ENCODE measurements around the gene LAMA2. TPM values are rescaled to one million over a fixed set of nuclear protein-coding genes. Genes with fewer than 3 reads are reported as not detected.

Gene LAMA2
- total RNA-seq, 4 donors from 2014 or later: 15.1 to 27.3 (median 25.0) TPM

DNA sequence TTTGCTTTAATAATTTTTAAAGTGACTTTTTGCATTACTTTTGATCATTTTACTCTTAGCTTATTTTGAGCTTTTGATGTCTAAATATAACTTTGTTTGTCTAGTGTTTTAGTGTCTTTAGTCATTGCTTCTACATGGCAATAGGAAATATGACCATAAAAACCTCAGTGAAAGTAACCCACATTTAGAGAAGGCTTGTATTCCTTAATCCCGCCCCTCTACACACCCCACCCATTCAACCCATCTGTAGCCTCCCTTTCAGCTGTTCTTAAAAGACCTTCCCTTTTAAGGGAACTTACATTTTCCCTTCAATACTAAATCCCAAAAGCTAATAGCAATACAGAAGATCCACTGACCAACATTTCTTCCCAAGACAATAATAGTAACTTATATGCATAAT is 225.4 kb downstream of the LAMA2 start:
- 0% methylated on average over 1 of the region's 1 CpG for WGBS
- H3K4me3 ChIP-seq: no peak overlapping the region

DNA sequence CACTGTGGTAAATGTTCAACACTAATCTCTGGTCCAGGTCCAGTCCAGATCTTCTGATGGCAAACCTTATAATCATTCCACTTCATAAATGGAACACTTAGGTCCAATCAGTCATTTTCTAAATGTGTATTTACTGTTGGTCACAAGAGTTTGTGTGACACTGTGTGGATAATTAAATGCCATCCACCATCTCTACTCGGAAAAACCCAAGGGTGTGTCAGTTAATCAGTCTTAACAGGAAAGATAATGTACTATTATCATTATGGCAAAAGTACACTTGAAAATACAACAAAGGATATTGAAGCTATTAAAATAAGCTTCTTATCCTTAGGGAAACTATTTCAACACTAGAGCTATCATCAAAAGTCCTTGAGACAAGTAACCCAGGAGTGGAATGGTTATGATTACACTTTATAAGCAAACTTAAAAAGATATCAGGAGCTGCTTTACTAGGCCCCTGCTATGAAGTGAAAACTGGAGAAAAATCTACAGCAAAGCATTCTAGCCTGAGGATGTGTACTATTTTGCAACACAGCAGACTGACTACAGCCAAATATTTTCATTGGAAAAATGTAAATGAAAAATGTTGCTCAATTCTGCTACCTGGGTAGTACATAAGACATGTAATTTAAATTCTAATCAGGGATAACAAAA is 227.9 kb downstream of the LAMA2 start:
- no peak overlapping the region for H3K4me3 ChIP-seq
- no peaks in the 10 kb centered on the region for H3K27me3 ChIP-seq
- peaks cover 5% of the 10 kb centered on the region for H3K4me1 ChIP-seq
- TF ChIP-seq POLR2AphosphoS5 (IDR thresholded peaks at IDR 0.05): no peak
- no peaks in the 10 kb centered on the region for H3K36me3 ChIP-seq
- no peak overlapping the region for H3K27ac ChIP-seq
- no peaks in the 10 kb centered on the region for H3K9me3 ChIP-seq
- no peak for DNase-seq (ENCODE audit: low spot score in 2 of 2)
- 17% methylated on average over 1 of the region's 1 CpG for WGBS

More for the DNA sequence above, 225.4 kb downstream of the LAMA2 start:
- H3K4me1 ChIP-seq: peaks cover 9% of the 10 kb centered on the region
- no peak for TF ChIP-seq CTCF (IDR thresholded peaks at IDR 0.05)
- no peak overlapping the region for H3K27ac ChIP-seq
- H3K36me3 ChIP-seq: no peaks in the 10 kb centered on the region
- no peaks in the 10 kb centered on the region for H3K27me3 ChIP-seq
- DNase-seq (ENCODE audit: low spot score in 2 of 2): no peak
- H3K9me3 ChIP-seq: no peaks in the 10 kb centered on the region

DNA sequence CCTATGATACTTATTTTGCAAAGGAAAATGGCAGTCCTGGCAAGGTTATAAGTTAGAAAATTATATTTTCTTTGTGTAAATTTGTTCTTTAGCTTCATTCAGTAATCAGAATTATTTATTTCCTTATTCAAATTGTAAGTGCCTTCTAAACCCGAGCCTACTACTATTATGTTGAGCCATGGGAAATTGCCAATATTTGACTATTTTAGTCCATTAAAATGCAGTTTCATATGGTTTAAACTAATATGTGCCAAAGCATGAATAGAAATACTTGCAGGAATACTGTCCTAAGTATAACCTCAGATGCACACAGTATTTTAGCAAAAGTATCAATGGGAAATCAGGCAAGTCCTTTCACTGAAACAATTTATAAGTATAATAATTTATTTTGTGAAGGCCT is 228.4 kb downstream of the LAMA2 start:
- 48% methylated on average over 1 of the region's 1 CpG for WGBS
- DNase-seq (ENCODE audit: low spot score in 2 of 2): no peak
- no peaks in the 10 kb centered on the region for H3K36me3 ChIP-seq
- no peak overlapping the region for H3K27ac ChIP-seq
- no peaks in the 10 kb centered on the region for H3K27me3 ChIP-seq
- H3K4me3 ChIP-seq: no peak overlapping the region
- peaks cover 5% of the 10 kb centered on the region for H3K4me1 ChIP-seq
- no peaks in the 10 kb centered on the region for H3K9me3 ChIP-seq
- TF ChIP-seq POLR2AphosphoS5 (IDR thresholded peaks at IDR 0.05): no peak
- TF ChIP-seq CTCF (IDR thresholded peaks at IDR 0.05): no peak
- no peak for TF ChIP-seq EP300 (IDR thresholded peaks at IDR 0.05)
- TF ChIP-seq POLR2A (IDR thresholded peaks at IDR 0.05): no peak

- TF ChIP-seq POLR2A (IDR thresholded peaks at IDR 0.05): no peak
- TF ChIP-seq EP300 (IDR thresholded peaks at IDR 0.05): no peak
- no peak for DNase-seq (ENCODE audit: low spot score in 2 of 2)
- Histone ChIP-seq H3K9me3 (no peaks in the 10 kb centered on the region), H3K36me3 (no peaks in the 10 kb centered on the region), H3K4me3 (no peak overlapping the region), H3K27me3 (no peaks in the 10 kb centered on the region), H3K27ac (no peak overlapping the region), H3K4me1 (peaks cover 5% of the 10 kb centered on the region)
- 90% methylated on average over 1 of the region's 1 CpG for WGBS
These were observed 228.9 kb downstream of the LAMA2 start for GRCh38 chr6:129111853-129112252.

GRCh38 chr6:129112591-129112990 is 229.7 kb downstream of the LAMA2 start:
- no peak overlapping the region for H3K4me3 ChIP-seq
- peaks cover 5% of the 10 kb centered on the region for H3K4me1 ChIP-seq
- H3K27ac ChIP-seq: no peak overlapping the region
- DNase-seq (ENCODE audit: low spot score in 2 of 2): no peak
- no peaks in the 10 kb centered on the region for H3K27me3 ChIP-seq
- no peaks in the 10 kb centered on the region for H3K9me3 ChIP-seq
- no peak for TF ChIP-seq CTCF (IDR thresholded peaks at IDR 0.05)
- TF ChIP-seq POLR2A (IDR thresholded peaks at IDR 0.05): no peak
- TF ChIP-seq POLR2AphosphoS5 (IDR thresholded peaks at IDR 0.05): no peak
- TF ChIP-seq EP300 (IDR thresholded peaks at IDR 0.05): no peak
- H3K36me3 ChIP-seq: no peaks in the 10 kb centered on the region

GRCh38 chr6:129113637-129114036 is 230.7 kb downstream of the LAMA2 start:
- peaks cover 5% of the 10 kb centered on the region for H3K4me1 ChIP-seq
- H3K36me3 ChIP-seq: no peaks in the 10 kb centered on the region
- DNase-seq (ENCODE audit: low spot score in 2 of 2): no peak
- WGBS: 89% methylated on average over 1 of the region's 1 CpG
- no peaks in the 10 kb centered on the region for H3K27me3 ChIP-seq
- H3K27ac ChIP-seq: no peak overlapping the region
- TF ChIP-seq POLR2A (IDR thresholded peaks at IDR 0.05) (no peak), POLR2AphosphoS5 (IDR thresholded peaks at IDR 0.05) (no peak), EP300 (IDR thresholded peaks at IDR 0.05) (no peak), CTCF (IDR thresholded peaks at IDR 0.05) (no peak)
- H3K9me3 ChIP-seq: no peaks in the 10 kb centered on the region
- H3K4me3 ChIP-seq: no peak overlapping the region

Data from suprapubic skin (tissue), 4 donors.